Naive thymus-derived CD4-positive, alpha-beta T cell (primary cell): ENCODE measurements around the gene GPR156. TPM values are rescaled to one million over a fixed set of nuclear protein-coding genes. Genes with fewer than 3 reads are reported as not detected.
A peak's percentile ranks its signal among the peaks of the same experiment; 100 is the strongest.

Experiments
- ATAC-seq: fragments of 150-1000 bp; cut with Tn5 transposase; 2 replicates; pipeline ENCODE4 v1.10.0; 2021; ENCODE audit warnings: mild to moderate bottlenecking, moderate library complexity
- CTCF ChIA-PET: fragments of 350-600 bp; sonication (Branson Sonifier 250); formaldehyde crosslinking; loops from one replicate; lab custom pipeline; 2021; ENCODE audit warnings: antibody characterized with exemption; lab: Charles Lee
- POLR2A ChIA-PET: fragments of 350-600 bp; sonication (Branson Sonifier 250); formaldehyde crosslinking; loops from one replicate; lab custom pipeline; 2021; ENCODE audit warnings: antibody characterized with exemption, inconsistent platforms; lab: Charles Lee
- DNase-seq, 9 donors: peaks; one replicate each; pipeline versions ENCODE4 v3.0.0 to v3.0.0-alpha.2; 2020 to 2022; ENCODE audit warnings: mixed read lengths in 1 of 9
- H3K27ac ChIP-seq: one replicate; pipeline ENCODE4 v1.7.0; 2013; ENCODE audit warnings: mild to moderate bottlenecking, low read depth, low read length, moderate library complexity
- H3K27me3 ChIP-seq, 2 donors: one replicate each; pipeline ENCODE4 v1.7.0; 2013; ENCODE audit warnings: low read length in 2 of 2, mild to moderate bottlenecking in 2 of 2, moderate library complexity in 2 of 2; ENCODE audit not compliant: control insufficient read depth in 2 of 2, insufficient read depth in 2 of 2
- H3K36me3 ChIP-seq, 3 experiments: 1 replicate in 2 of 3; 2 replicates in 1 of 3; pipeline ENCODE4 v1.7.0; 2013; ENCODE audit warnings: low read length in 3 of 3, mild to moderate bottlenecking in 3 of 3, moderate library complexity in 1 of 3; ENCODE audit not compliant: insufficient read depth in 3 of 3, control insufficient read depth in 2 of 3
- H3K4me1 ChIP-seq, 2 donors: one replicate each; pipeline ENCODE4 v1.7.0; 2013; ENCODE audit warnings: low read length in 2 of 2, mild to moderate bottlenecking in 2 of 2, moderate library complexity in 1 of 2; ENCODE audit not compliant: control insufficient read depth in 2 of 2, insufficient read depth in 2 of 2
- H3K4me3 ChIP-seq: 2 replicates; pipeline ENCODE4 v1.7.0; 2013; ENCODE audit warnings: mild to moderate bottlenecking, low read length
- H3K9me3 ChIP-seq, 3 experiments: 1 replicate in 2 of 3; 2 replicates in 1 of 3; pipeline ENCODE4 v1.7.0; 2013; ENCODE audit warnings: low read length in 3 of 3; ENCODE audit not compliant: control insufficient read depth in 2 of 3
- H3K27ac Mint-ChIP-seq, 9 donors: one replicate each; pipeline ENCODE4 v1.8.0; 2020 to 2022; ENCODE audit warnings: mixed read lengths in 9 of 9, mild to moderate bottlenecking in 8 of 9, moderate library complexity in 5 of 9, inconsistent platforms in 2 of 9
- H3K27me3 Mint-ChIP-seq, 5 donors: one replicate each; pipeline ENCODE4 v1.8.0; 2021 to 2022; ENCODE audit warnings: mixed read lengths in 5 of 5, mild to moderate bottlenecking in 1 of 5
- H3K36me3 Mint-ChIP-seq, 5 donors: one replicate each; pipeline ENCODE4 v1.8.0; 2020 to 2022; ENCODE audit warnings: mixed read lengths in 5 of 5, mild to moderate bottlenecking in 3 of 5, inconsistent platforms in 1 of 5
- H3K4me1 Mint-ChIP-seq, 7 donors: one replicate each; pipeline ENCODE4 v1.8.0; 2020 to 2022; ENCODE audit warnings: mixed read lengths in 7 of 7, mild to moderate bottlenecking in 3 of 7, inconsistent platforms in 1 of 7
- H3K4me3 Mint-ChIP-seq, 10 donors: one replicate each; pipeline ENCODE4 v1.8.0; 2020 to 2022; ENCODE audit warnings: mild to moderate bottlenecking in 10 of 10, mixed read lengths in 10 of 10, moderate library complexity in 6 of 10, inconsistent platforms in 2 of 10
- H3K9me3 Mint-ChIP-seq, 11 donors: one replicate each; pipeline ENCODE4 v1.8.0; 2020 to 2022; ENCODE audit warnings: mixed read lengths in 11 of 11, mild to moderate bottlenecking in 4 of 11, inconsistent platforms in 1 of 11, moderate library complexity in 1 of 11
- intact Hi-C, 2 donors: fragments of 100-400 bp; cut with micrococcal nuclease; formaldehyde crosslinking; loops; one replicate each; pipeline ENCODE4 v1.15.1; 2023
- polyA plus RNA-seq, 2 donors: library from polyadenylated mRNA; unstranded; fragments of 300-500 nt; fragmentation: Illumina TruSeq; gene quantifications; one replicate each; pipeline ENCODE4 v1.2.3, GENCODE V29; 2021
- total RNA-seq, 6 experiments: library from RNA in 5 of 6; stranded (reverse) in 5 of 6; gene quantifications; 1 replicate in 5 of 6; 2 replicates in 1 of 6; pipeline ENCODE4 v1.2.3 and lab custom pipeline; 2021 to 2026

The GPR156 gene
- total and polyA plus RNA-seq, 7 experiments from 2014 or later = 0.27 TPM; not detected in 6

DNA sequence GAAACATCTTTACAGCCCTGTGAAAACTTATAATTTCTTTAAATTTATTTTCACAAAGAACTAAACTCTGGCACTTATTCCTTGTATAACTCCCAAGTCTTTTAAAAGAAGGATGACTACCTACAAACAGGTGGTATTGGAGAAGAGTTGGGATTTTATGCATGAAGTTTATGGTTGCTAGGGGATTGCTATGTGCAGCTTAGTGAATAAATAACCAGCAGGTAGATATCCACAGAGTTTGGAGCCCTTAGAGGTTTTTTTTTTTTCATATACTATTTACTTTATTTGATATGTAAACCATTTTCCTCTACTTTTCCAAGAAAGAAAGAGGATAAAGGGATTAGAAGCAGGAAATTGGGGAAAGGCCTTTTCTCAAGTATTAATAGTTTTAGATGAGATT lies 91.5 kb downstream of the GPR156 start:
- CTCF ChIA-PET = no interaction called here
- ATAC-seq (no peak), DNase-seq (no peak)
- intact Hi-C loops = no loop called here
- Mint-ChIP-seq H3K9me3 (no peaks in the 10 kb centered on the region), H3K4me3 (no peak overlapping the region), H3K36me3 (no peaks in the 10 kb centered on the region), H3K4me1 (no peaks in the 10 kb centered on the region), H3K27me3 (peaks cover 0 to 6% (median 0%) of the 10 kb centered on the region in 5 donors), H3K27ac (no peak overlapping the region)
- Histone ChIP-seq H3K36me3 (no peaks in the 10 kb centered on the region), H3K27ac (no peak overlapping the region), H3K27me3 (no peaks in the 10 kb centered on the region), H3K9me3 (no peaks in the 10 kb centered on the region), H3K4me1 (no peaks in the 10 kb centered on the region), H3K4me3 (no peak overlapping the region)
- POLR2A ChIA-PET = no interaction called here

DNA sequence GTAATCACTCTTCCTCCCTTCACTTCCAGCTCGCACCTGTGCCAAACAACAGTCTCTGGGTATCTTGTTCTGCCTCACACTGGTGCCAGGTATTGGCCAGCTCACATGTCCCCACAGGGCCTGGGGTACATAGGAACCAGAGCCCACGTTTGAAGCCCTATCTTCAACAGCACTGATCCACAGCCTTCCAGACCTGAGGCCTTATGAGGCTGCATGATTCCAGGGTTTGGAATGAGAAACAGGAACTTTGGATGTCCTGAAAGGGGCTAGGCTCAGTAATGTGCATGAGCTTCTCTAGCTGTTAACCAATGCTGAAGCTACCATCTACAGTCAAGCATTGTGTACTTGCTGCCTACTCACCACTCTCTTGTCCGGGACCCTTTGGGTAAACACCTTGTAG lies 92.4 kb downstream of the GPR156 start:
- H3K36me3 Mint-ChIP-seq = no peaks in the 10 kb centered on the region
- Histone ChIP-seq H3K4me3 (no peak overlapping the region), H3K27ac (no peak overlapping the region), H3K36me3 (no peaks in the 10 kb centered on the region), H3K27me3 (no peaks in the 10 kb centered on the region), H3K4me1 (no peaks in the 10 kb centered on the region), H3K9me3 (no peaks in the 10 kb centered on the region)
- H3K4me3 Mint-ChIP-seq = no peak overlapping the region
- DNase-seq (no peak), ATAC-seq (no peak)
- H3K4me1 Mint-ChIP-seq = no peaks in the 10 kb centered on the region
- ChIA-PET CTCF (interaction anchor here (0.6 kb wide), 1 partner anchor 17 kb away, joined by 3 read pairs; no protein-coding TSS in a partner anchor), POLR2A (no interaction called here)
- H3K27me3 Mint-ChIP-seq = peaks cover 0 to 6% (median 0%) of the 10 kb centered on the region in 5 donors
- intact Hi-C loops = no loop called here
- H3K9me3 Mint-ChIP-seq = no peaks in the 10 kb centered on the region
- H3K27ac Mint-ChIP-seq = no peak overlapping the region

DNA sequence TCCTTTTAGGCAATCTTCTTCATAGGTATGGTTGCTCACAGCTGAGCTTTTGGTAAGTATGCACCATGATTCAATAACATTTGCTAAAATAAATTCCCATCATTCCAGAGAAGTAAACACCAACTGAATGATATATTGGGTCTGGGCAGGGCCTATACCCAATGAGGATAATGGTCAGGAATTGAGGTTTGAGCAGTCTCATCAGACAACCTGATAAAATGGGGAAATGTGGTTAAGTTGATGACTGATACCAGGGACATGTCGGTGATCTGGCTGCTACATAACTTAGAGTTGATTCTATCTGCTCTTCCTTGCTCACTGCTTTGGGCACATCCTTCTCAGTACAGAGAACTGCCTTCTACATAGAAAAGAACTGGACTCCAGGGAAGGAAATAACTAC lies 92.9 kb downstream of the GPR156 start:
- H3K4me1 Mint-ChIP-seq = no peaks in the 10 kb centered on the region
- no peaks in the 10 kb centered on the region for H3K27me3 ChIP-seq
- H3K27me3 Mint-ChIP-seq = peaks cover 0 to 6% (median 0%) of the 10 kb centered on the region in 5 donors
- H3K4me1 ChIP-seq = no peaks in the 10 kb centered on the region
- no peak overlapping the region for H3K27ac ChIP-seq
- intact Hi-C loops = no loop called here
- no peak for ATAC-seq
- no peak overlapping the region for H3K4me3 ChIP-seq
- H3K9me3 ChIP-seq = no peaks in the 10 kb centered on the region
- H3K36me3 ChIP-seq = no peaks in the 10 kb centered on the region
- ChIA-PET CTCF (interaction anchor here (0.6 kb wide), 1 partner anchor 17 kb away, joined by 3 read pairs; no protein-coding TSS in a partner anchor), POLR2A (no interaction called here)
- H3K9me3 Mint-ChIP-seq = no peaks in the 10 kb centered on the region
- no peaks in the 10 kb centered on the region for H3K36me3 Mint-ChIP-seq
- H3K27ac Mint-ChIP-seq = no peak overlapping the region
- DNase-seq = no peak
- no peak overlapping the region for H3K4me3 Mint-ChIP-seq

DNA sequence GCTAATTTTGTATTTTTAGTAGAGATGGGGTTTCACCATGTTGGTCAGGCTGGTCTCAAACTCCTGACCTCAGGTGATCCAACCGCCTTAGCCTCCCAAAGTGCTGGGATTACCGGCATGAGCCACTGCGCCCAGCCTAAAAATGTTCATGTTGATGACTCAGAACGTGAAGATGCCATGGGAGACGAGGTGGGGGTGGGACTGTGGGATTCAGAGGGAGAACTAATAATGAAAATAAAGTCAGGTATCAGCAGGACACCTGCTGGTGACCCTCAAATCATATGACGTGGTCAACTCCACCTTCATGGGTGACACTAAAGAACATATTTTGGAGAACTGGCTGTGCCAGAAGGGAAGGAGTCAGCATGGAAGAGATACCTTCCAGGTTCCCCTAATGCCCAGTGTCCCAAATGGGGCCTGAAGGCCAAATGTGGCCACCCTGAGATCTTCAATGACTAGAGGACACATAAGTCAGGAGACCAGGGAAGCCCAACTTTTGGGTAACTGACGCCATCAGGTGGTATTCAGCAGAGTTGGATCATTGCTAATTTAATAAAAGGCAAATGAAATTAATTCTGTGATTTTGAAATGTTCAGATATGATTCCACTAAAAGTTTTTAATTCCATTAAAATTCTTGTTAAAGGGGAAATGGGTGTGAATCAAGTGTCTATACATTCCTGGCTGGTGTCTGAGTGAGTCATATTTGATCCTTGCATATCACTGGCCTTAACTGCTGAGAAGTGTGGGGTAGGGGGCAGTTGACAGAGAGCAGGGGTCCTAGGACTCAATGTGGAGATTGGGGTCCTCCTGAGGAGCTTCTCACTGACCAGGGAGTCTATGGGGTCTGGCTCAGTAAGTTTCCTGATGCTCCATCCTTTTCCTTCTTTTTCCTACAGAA lies 102.2 kb downstream of the GPR156 start:
- Histone ChIP-seq H3K36me3 (no peaks in the 10 kb centered on the region), H3K27me3 (no peaks in the 10 kb centered on the region), H3K4me1 (no peaks in the 10 kb centered on the region), H3K27ac (no peak overlapping the region), H3K4me3 (no peak overlapping the region), H3K9me3 (no peaks in the 10 kb centered on the region)
- intact Hi-C loops = loop anchor here (1.0 to 5.0 kb wide), 2 partner anchors 291 to 361 kb away; no protein-coding TSS in a partner anchor
- DNase-seq = no peak
- no peak for ATAC-seq
- no peaks in the 10 kb centered on the region for H3K4me1 Mint-ChIP-seq
- no peak overlapping the region for H3K4me3 Mint-ChIP-seq
- H3K27ac Mint-ChIP-seq = no peak overlapping the region
- H3K9me3 Mint-ChIP-seq = peaks cover 0 to 1% (median 0%) of the 10 kb centered on the region in 11 donors
- H3K36me3 Mint-ChIP-seq = no peaks in the 10 kb centered on the region
- ChIA-PET CTCF (interaction anchor here (0.6 to 0.8 kb wide), 2 partner anchors 79 to 291 kb away, joined by 4 read pairs; no protein-coding TSS in a partner anchor), POLR2A (no interaction called here)
- H3K27me3 Mint-ChIP-seq = peaks cover 11 to 17% (median 15%) of the 10 kb centered on the region in 5 donors

DNA sequence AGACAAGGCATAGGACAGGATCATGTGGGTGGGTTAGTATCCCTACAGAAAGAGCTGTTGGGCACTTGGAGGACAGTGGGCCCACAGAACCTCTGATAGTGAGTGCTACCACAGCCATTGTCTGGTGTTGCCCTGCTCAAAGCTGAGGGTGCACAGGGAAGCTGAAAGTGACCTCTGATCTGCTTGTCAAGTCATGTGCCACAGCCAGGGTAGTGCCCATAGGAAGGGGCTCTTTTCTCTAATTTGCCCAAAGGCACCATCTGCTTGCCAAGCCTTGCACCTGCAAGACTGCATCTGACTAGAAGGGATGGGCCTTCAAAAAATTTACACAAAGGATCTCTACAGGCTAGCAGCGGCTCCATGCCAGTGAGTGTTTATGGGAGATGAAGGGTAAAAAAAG lies 103.4 kb downstream of the GPR156 start:
- POLR2A ChIA-PET = no interaction called here
- no peak overlapping the region for H3K4me3 Mint-ChIP-seq
- H3K9me3 Mint-ChIP-seq = peaks cover 0 to 1% (median 0%) of the 10 kb centered on the region in 11 donors
- H3K27ac ChIP-seq = no peak overlapping the region
- no peaks in the 10 kb centered on the region for H3K36me3 Mint-ChIP-seq
- CTCF ChIA-PET = no interaction called here
- no peak for DNase-seq
- peaks cover 11 to 20% (median 15%) of the 10 kb centered on the region in 5 donors for H3K27me3 Mint-ChIP-seq
- no peaks in the 10 kb centered on the region for H3K36me3 ChIP-seq
- ATAC-seq = no peak
- no peak overlapping the region for H3K27ac Mint-ChIP-seq
- H3K9me3 ChIP-seq = no peaks in the 10 kb centered on the region
- intact Hi-C loops = loop anchor here in 1 of 2 donors (5.0 kb wide), 1 partner anchor 359 kb away; no protein-coding TSS in a partner anchor
- H3K27me3 ChIP-seq = no peaks in the 10 kb centered on the region
- no peak overlapping the region for H3K4me3 ChIP-seq
- no peaks in the 10 kb centered on the region for H3K4me1 Mint-ChIP-seq
- H3K4me1 ChIP-seq = no peaks in the 10 kb centered on the region

DNA sequence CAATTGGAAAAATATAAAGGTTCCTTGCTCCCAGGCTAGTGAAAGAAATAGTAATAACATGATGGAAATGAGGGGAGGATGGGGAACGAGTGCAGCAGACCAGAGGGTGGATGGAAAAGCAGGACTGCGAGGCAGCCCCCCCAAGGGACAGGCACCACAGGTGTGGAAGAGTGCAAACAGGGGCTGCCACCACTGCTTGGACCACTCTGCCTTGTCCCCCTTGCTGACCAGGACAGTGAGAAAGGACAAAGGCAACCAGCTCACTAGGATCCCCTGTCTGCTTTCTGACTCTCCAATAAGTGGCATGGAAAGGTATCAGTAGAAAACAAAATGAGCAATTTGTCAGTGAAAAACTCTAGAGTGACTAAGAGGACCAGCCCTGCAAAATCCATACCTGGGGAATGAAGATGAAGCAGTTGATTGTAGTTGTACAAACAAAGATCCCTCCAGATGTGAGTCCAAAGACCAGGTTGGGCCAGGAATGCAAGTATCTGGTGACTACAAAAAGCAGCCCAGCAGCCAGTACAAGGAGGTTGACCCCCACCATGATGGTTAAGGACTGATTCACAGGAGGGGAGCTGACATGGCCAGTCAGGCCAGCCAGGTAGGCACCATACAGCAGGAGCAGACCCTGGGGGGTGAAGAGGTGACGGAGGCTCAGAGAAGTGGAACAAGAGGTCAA lies 104.2 kb downstream of the GPR156 start:
- H3K4me1 ChIP-seq = no peaks in the 10 kb centered on the region
- DNase-seq (no peak), ATAC-seq (no peak)
- ChIA-PET CTCF (no interaction called here), POLR2A (no interaction called here)
- Mint-ChIP-seq H3K4me3 (no peak overlapping the region), H3K9me3 (peaks cover 0 to 1% (median 0%) of the 10 kb centered on the region in 11 donors), H3K36me3 (no peaks in the 10 kb centered on the region), H3K27me3 (peaks cover 10 to 17% (median 12%) of the 10 kb centered on the region in 5 donors), H3K27ac (peak overlapping the region in 1 of 9 donors; percentile 56), H3K4me1 (no peaks in the 10 kb centered on the region)
- no peak overlapping the region for H3K27ac ChIP-seq
- H3K9me3 ChIP-seq = no peaks in the 10 kb centered on the region
- no peaks in the 10 kb centered on the region for H3K36me3 ChIP-seq
- no peaks in the 10 kb centered on the region for H3K27me3 ChIP-seq
- no peak overlapping the region for H3K4me3 ChIP-seq
- intact Hi-C loops = loop anchor here in 1 of 2 donors (5.0 kb wide), 1 partner anchor 359 kb away; no protein-coding TSS in a partner anchor
